Measurements from ENCODE around the gene CLDN7. TPM values are rescaled to one million over a fixed set of nuclear protein-coding genes. Genes with fewer than 3 reads are reported as not detected.

The CLDN7 gene
- total and polyA plus RNA-seq, 10 donors: 0.74 to 6.6 (median 2.7) TPM

DNA sequence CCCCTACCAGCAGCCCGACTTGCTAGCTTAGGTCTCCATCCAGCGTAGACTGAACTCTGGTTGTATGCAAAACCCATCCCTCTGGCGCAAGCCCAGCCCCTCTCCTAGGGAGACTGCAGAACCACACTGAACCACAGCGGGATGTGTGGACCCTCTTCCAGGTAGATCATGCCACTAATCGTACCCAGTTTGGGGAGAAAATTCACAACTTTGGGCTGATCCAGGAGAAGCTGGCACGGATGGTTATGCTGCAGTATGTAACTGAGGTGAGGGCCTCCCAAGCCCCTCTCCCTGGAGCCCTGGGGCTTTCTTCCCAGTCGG, 39.3 kb downstream of the CLDN7 start:
- TF ChIP-seq, protein P1, sequence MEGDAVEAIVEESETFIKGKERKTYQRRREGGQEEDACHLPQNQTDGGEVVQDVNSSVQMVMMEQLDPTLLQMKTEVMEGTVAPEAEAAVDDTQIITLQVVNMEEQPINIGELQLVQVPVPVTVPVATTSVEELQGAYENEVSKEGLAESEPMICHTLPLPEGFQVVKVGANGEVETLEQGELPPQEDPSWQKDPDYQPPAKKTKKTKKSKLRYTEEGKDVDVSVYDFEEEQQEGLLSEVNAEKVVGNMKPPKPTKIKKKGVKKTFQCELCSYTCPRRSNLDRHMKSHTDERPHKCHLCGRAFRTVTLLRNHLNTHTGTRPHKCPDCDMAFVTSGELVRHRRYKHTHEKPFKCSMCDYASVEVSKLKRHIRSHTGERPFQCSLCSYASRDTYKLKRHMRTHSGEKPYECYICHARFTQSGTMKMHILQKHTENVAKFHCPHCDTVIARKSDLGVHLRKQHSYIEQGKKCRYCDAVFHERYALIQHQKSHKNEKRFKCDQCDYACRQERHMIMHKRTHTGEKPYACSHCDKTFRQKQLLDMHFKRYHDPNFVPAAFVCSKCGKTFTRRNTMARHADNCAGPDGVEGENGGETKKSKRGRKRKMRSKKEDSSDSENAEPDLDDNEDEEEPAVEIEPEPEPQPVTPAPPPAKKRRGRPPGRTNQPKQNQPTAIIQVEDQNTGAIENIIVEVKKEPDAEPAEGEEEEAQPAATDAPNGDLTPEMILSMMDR (IDR thresholded peaks at IDR 0.05 in 8 of 11, conservative IDR thresholded peaks at IDR 0.05 in 3 of 11): no peak
- TF ChIP-seq POLR2A (IDR thresholded peaks at IDR 0.05) (no peak), POLR2AphosphoS5 (IDR thresholded peaks at IDR 0.05) (peak in 1 of 3 donors; percentile 16)
- peaks cover 0 to 72% (median 59%) of the 10 kb centered on the region in 6 donors for H3K36me3 ChIP-seq
- H3K9me3 ChIP-seq: no peaks in the 10 kb centered on the region
- H3K27ac ChIP-seq: peak overlapping the region in 1 of 8 donors; percentile 38
- no peak overlapping the region for H3K4me3 ChIP-seq
- no peak for DNase-seq
- peaks cover 23 to 54% (median 36%) of the 10 kb centered on the region in 6 donors for H3K4me1 ChIP-seq
- 83 to 90% (median 86%) methylated on average over 6 to 7 of the region's 7 CpGs for WGBS, 5 donors
- intact Hi-C loops (cut with DNase I; ENCODE audit: low total_unique reads): no loop called here
- H3K27me3 ChIP-seq (replicated peaks in 1 of 7): no peaks in the 10 kb centered on the region

DNA sequence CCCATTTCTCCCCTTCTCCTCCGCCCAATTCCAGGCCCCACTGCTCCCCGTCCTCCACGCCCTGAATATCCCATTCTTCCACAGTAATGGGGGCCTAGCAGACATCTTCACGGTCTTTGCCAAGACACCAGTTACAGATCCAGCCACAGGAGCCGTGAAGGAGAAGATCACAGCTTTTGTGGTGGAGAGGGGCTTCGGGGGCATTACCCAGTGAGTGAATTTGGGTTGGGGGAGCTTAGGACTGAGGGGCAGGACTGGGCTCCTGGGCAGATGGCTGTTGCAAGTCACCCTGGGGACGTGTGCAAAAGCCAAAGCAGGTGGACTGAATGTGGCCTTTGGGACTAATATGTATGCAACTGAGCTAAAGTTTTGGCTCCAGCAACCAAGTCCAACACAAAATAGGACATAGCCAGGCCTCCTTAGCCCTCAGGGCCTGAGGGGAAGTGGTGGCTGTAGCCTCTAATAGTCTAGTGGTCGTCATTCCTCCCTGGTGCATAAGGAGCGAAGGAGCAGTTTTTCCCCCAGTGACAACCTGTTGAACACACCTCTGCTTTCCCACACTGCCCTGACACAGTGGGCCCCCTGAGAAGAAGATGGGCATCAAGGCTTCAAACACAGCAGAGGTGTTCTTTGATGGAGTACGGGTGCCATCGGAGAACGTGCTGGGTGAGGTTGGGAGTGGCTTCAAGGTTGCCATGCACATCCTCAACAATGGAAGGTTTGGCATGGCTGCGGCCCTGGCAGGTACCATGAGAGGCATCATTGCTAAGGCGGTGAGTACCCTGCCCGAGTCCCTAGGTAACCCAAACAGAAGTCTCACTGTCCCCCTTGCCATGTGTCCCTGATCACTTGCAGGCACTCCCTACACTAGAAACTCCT, 39.9 kb downstream of the CLDN7 start:
- peaks cover 0 to 66% (median 53%) of the 10 kb centered on the region in 6 donors for H3K36me3 ChIP-seq

DNA sequence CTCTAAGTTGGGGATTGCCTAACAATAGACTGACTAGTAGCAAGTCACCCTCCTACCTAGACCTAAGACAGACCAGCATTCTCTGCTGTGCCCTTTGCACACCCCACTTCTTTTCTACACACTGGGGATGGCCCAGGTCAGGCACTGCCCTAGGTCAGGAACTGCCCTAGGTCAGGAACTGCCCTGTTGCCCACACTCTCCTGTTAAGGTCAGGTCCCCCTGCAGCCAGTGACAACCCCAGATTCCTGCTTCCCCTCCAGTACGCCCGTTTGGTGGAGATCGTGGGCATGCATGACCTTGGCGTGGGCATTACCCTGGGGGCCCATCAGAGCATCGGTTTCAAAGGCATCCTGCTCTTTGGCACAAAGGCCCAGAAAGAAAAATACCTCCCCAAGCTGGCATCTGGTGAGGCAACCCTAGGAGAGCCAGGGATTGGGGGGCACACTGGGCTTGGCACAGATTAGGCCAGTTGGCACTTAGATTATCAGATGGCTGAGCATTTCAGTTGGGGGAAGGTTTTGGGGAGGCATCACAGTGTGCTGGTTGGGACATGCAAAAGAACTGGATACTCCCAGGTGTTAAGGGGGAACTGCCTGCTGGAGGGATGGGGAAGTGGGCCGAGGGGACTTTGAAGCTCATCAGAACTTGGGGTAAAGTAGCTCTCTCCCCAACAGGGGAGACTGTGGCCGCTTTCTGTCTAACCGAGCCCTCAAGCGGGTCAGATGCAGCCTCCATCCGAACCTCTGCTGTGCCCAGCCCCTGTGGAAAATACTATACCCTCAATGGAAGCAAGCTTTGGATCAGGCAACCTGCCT, 40.8 kb downstream of the CLDN7 start:
- WGBS, 5 donors: 72 to 83% (median 75%) methylated on average over 8 to 10 of the region's 10 CpGs
- H3K36me3 ChIP-seq: peaks cover 0 to 57% (median 44%) of the 10 kb centered on the region in 6 donors
- H3K27ac ChIP-seq: peak overlapping the region in 7 of 8 donors; percentile 91 to 99 (median 95)
- no peaks in the 10 kb centered on the region for H3K27me3 ChIP-seq (replicated peaks in 1 of 7)
- TF ChIP-seq POLR2A (IDR thresholded peaks at IDR 0.05) (no peak), POLR2AphosphoS5 (IDR thresholded peaks at IDR 0.05) (no peak)
- TF ChIP-seq, protein P1 (IDR thresholded peaks at IDR 0.05 in 8 of 11, conservative IDR thresholded peaks at IDR 0.05 in 3 of 11): no peak
- no peaks in the 10 kb centered on the region for H3K9me3 ChIP-seq
- DNase-seq: no peak
- intact Hi-C loops (cut with DNase I; ENCODE audit: low total_unique reads): no loop called here
- peaks cover 27 to 68% (median 49%) of the 10 kb centered on the region in 6 donors for H3K4me1 ChIP-seq
- peak overlapping the region in 3 of 8 donors; percentile 92 to 99 (median 95) for H3K4me3 ChIP-seq

More for the DNA sequence above, 39.9 kb downstream of the CLDN7 start:
- H3K9me3 ChIP-seq: no peaks in the 10 kb centered on the region
- no peak for TF ChIP-seq POLR2A (IDR thresholded peaks at IDR 0.05)
- TF ChIP-seq POLR2AphosphoS5 (IDR thresholded peaks at IDR 0.05): no peak
- TF ChIP-seq, protein P1 (IDR thresholded peaks at IDR 0.05 in 8 of 11, conservative IDR thresholded peaks at IDR 0.05 in 3 of 11): no peak
- H3K27ac ChIP-seq: peak overlapping the region in 3 of 8 donors; percentile 91 to 99 (median 97)
- WGBS, 5 donors: 86 to 93% (median 91%) methylated on average over 15 of the region's 15 CpGs
- no peak for DNase-seq
- intact Hi-C loops (cut with DNase I; ENCODE audit: low total_unique reads): no loop called here
- no peak overlapping the region for H3K4me3 ChIP-seq
- no peaks in the 10 kb centered on the region for H3K27me3 ChIP-seq (replicated peaks in 1 of 7)
- H3K4me1 ChIP-seq: peaks cover 27 to 60% (median 42%) of the 10 kb centered on the region in 6 donors
